Peyer's patch (tissue), 4 donors: Measurements from ENCODE around the gene PRIM1. TPM values are rescaled to one million over a fixed set of nuclear protein-coding genes. Genes with fewer than 3 reads are reported as not detected.

Experiments used
- DNase-seq, 3 donors: peaks; one replicate each; pipeline ENCODE4 v3.0.0-alpha.2; 2017 to 2019
- H3K27ac ChIP-seq, 4 donors: fragments of 200-600 bp; sonication (generic); one replicate each; pipeline ENCODE4 v1.5.1; 2016 to 2019
- H3K27me3 ChIP-seq, 2 donors: fragments of 200-600 bp; sonication (generic); one replicate each; pipeline ENCODE4 v1.5.1; 2019
- H3K36me3 ChIP-seq, 3 donors: fragments of 200-600 bp; sonication (generic); one replicate each; pipeline ENCODE4 v1.5.1; 2016 to 2019
- H3K4me1 ChIP-seq, 4 donors: fragments of 200-600 bp; sonication (generic); one replicate each; pipeline ENCODE4 v1.5.1; 2016 to 2019
- H3K4me3 ChIP-seq, 4 donors: fragments of 200-600 bp; sonication (generic); 1 replicate in 3 of 4; 2 replicates in 1 of 4; pipeline ENCODE4 v1.5.1; 2016 to 2019; ENCODE audit warnings: mild to moderate bottlenecking in 1 of 4
- H3K9me3 ChIP-seq, 4 donors: fragments of 200-600 bp; sonication (generic); one replicate each; pipeline ENCODE4 v1.5.1; 2016 to 2019; ENCODE audit warnings: mild to moderate bottlenecking in 1 of 4
- POLR2A ChIP-seq, 2 donors: fragments of 450-650 bp; IDR thresholded peaks; one replicate each; pipeline ENCODE4 v1.5.1; 2017; ENCODE audit warnings: antibody characterized with exemption in 2 of 2, mild to moderate bottlenecking in 2 of 2, moderate library complexity in 2 of 2
- total RNA-seq, 4 donors: library from RNA; depleted of rRNA; stranded (reverse); fragments of >200 nt; gene quantifications; one replicate each; pipeline ENCODE4 v1.1.0, GENCODE V29; 2016
- TF ChIP-seq, protein P1 (sequence below), 6 experiments: fragments of 450-650 bp in 4 of 6; fragments of 200-600 bp in 2 of 6; sonication (generic) in 1 of 6; IDR thresholded peaks; one replicate each; pipeline ENCODE4 v1.5.1; 2017 to 2019; ENCODE audit warnings: antibody characterized with exemption in 6 of 6, mild to moderate bottlenecking in 3 of 6, moderate library complexity in 1 of 6

The PRIM1 gene
- total RNA-seq, 4 donors from 2014 or later, result 3.4 to 38.0 (median 5.7) TPM

DNA sequence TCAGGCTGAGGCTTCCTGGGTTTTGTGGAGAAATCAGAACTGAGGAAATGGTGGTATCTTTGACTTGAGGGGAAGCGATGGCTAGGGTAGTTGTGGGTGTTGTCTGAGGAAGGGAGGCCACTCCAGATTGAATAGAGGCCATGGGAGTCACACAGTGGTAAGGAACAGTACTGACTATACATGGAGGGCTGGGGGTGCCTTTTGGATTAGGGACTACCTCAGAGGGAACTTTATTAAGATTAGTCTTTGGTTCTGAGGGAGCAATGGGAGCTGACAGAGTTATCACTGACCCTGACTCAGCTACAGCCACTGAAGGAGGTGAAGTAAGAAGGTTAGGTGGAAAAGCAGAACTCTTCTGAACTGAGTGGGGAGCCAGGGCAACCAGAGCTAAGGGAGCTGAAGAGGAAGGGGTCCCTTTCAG is 31.4 kb downstream of the PRIM1 start:
- no peak for DNase-seq
- Histone ChIP-seq H3K27ac (peak overlapping the region in 1 of 4 donors; percentile 13), H3K4me3 (no peak overlapping the region), H3K4me1 (peaks cover 0 to 74% (median 36%) of the 10 kb centered on the region in 4 donors), H3K27me3 (no peaks in the 10 kb centered on the region), H3K9me3 (no peaks in the 10 kb centered on the region), H3K36me3 (peaks cover 0 to 56% (median 0%) of the 10 kb centered on the region in 3 donors)
- TF ChIP-seq, protein P1, sequence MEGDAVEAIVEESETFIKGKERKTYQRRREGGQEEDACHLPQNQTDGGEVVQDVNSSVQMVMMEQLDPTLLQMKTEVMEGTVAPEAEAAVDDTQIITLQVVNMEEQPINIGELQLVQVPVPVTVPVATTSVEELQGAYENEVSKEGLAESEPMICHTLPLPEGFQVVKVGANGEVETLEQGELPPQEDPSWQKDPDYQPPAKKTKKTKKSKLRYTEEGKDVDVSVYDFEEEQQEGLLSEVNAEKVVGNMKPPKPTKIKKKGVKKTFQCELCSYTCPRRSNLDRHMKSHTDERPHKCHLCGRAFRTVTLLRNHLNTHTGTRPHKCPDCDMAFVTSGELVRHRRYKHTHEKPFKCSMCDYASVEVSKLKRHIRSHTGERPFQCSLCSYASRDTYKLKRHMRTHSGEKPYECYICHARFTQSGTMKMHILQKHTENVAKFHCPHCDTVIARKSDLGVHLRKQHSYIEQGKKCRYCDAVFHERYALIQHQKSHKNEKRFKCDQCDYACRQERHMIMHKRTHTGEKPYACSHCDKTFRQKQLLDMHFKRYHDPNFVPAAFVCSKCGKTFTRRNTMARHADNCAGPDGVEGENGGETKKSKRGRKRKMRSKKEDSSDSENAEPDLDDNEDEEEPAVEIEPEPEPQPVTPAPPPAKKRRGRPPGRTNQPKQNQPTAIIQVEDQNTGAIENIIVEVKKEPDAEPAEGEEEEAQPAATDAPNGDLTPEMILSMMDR (IDR thresholded peaks at IDR 0.05), result no peak
- TF ChIP-seq POLR2A (IDR thresholded peaks at IDR 0.05), result no peak

DNA sequence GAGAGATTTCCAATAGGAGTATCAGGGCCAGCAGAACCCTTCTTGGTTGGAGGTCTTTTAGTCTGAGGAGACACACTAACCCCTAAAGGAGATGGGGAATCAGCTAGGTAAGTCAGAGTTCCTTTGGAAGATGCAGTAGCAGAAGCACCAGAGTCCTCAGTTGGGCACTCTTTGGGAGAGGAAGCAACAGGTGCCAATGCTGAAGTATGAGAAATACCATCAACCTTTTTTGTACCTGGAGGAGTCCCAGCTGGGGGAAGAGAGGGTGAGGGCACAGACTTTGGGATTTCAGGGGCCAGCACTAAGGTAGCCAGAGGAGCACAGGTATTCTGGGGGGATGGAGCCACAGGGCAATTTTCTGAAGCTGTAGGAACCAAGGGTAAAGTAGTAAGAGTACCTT is 33.1 kb downstream of the PRIM1 start:
- H3K4me3 ChIP-seq, result no peak overlapping the region
- no peak for DNase-seq
- peaks cover 0 to 73% (median 0%) of the 10 kb centered on the region in 3 donors for H3K36me3 ChIP-seq
- H3K9me3 ChIP-seq, result no peaks in the 10 kb centered on the region
- H3K27me3 ChIP-seq, result no peaks in the 10 kb centered on the region
- H3K27ac ChIP-seq, result no peak overlapping the region
- H3K4me1 ChIP-seq, result peaks cover 0 to 74% (median 35%) of the 10 kb centered on the region in 4 donors
- TF ChIP-seq, protein P1 (IDR thresholded peaks at IDR 0.05), result no peak
- TF ChIP-seq POLR2A (IDR thresholded peaks at IDR 0.05), result no peak

DNA sequence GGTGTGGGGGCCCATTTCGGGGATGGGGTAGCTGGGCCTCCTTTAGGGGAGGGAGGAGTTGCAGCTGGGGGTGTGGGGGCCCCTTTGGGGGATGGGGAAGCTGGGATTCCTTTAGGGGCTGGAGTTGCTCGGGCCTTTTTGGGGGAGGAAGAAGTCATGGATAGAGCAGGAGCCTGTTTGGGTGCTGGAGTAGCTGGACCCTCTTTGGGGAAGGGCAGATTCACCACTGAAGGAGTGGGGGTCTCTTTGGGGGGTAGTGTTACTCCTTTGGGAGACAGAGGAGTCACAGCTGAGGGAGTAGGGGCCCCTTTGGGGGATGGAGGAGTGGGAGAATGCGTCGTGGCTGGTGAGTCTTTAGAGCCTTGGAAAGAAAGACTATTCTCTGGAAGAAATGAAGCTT is 33.5 kb downstream of the PRIM1 start:
- H3K27me3 ChIP-seq, result no peaks in the 10 kb centered on the region
- no peak overlapping the region for H3K27ac ChIP-seq
- TF ChIP-seq POLR2A (IDR thresholded peaks at IDR 0.05), result no peak
- TF ChIP-seq, protein P1 (IDR thresholded peaks at IDR 0.05), result no peak
- H3K9me3 ChIP-seq, result no peaks in the 10 kb centered on the region
- no peak overlapping the region for H3K4me3 ChIP-seq
- H3K36me3 ChIP-seq, result peaks cover 0 to 77% (median 3%) of the 10 kb centered on the region in 3 donors
- DNase-seq, result no peak
- peaks cover 0 to 70% (median 32%) of the 10 kb centered on the region in 4 donors for H3K4me1 ChIP-seq

DNA sequence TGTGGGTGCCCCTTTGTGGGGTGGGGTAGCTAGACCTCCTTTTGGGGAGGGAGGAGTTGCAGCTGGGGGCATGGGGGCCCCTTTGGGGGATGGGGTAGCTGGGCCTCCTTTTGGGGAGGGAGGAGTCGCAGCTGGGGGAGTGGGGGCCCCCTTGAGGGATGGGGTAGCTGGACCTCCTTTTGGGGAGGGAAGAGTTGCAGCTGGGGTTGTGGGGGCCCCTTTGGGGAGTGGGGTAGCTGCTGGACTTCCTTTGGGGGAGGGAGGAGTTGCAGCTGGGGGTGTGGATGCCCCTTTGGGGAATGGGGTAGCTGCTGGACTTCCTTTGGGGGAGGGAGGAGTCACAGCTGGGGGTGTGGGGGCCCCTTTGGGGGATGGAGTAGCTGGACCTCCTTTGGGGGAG is 34.0 kb downstream of the PRIM1 start:
- Histone ChIP-seq H3K27ac (no peak overlapping the region), H3K36me3 (peaks cover 0 to 82% (median 4%) of the 10 kb centered on the region in 3 donors), H3K4me3 (no peak overlapping the region), H3K27me3 (no peaks in the 10 kb centered on the region), H3K4me1 (peaks cover 0 to 65% (median 28%) of the 10 kb centered on the region in 4 donors), H3K9me3 (no peaks in the 10 kb centered on the region)
- no peak for TF ChIP-seq POLR2A (IDR thresholded peaks at IDR 0.05)
- TF ChIP-seq, protein P1 (IDR thresholded peaks at IDR 0.05), result no peak
- no peak for DNase-seq

DNA sequence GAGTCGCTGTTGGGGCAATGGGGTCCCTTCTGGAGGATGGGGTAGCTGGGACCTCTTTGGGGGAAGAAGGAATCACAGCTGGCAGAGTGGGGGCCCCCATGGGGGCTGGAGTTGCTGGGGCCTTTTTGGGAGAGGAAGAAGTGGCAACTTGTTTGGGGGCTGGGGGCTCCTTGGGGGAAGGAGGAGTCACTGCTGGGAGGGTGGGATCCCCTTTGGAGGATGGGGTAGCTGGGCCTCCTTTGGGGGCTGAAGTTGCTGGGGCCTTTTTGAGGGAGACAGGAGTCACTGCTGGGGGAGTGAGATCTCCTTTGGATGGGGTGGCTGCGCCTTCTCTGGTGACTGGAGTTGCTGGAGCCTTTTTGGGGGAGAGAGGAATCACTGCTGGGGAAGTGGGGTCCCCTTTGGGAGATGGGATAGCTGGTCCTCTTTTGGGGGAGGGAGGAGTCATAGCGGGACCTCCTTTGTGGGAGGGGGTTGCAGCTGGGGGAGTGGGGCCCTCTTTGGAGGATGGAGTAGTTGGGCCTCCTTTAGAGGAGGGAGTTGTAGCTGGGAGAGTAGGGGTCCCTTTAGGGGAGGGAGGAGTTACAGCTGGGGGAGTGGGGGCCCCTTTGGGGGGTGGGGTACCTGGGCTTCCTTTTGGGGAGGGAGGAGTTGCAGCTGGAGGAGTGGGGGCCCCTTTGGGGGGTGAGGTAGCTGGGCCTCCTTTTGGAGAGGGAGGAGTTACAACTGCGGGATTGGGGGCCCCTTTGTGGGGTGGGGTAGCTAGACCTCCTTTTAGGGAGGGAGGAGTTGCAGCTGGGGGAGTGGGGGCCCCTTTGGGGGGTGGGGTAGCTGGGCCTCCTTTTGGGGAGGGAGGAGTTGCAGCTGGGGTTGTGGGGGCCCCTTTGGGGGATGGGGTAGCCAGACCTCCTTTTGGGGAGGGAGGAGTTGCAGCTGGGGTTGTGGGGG is 34.9 kb downstream of the PRIM1 start:
- Histone ChIP-seq H3K9me3 (no peaks in the 10 kb centered on the region), H3K27me3 (no peaks in the 10 kb centered on the region), H3K4me3 (no peak overlapping the region), H3K4me1 (peaks cover 0 to 56% (median 23%) of the 10 kb centered on the region in 4 donors), H3K36me3 (peaks cover 0 to 87% (median 4%) of the 10 kb centered on the region in 3 donors), H3K27ac (no peak overlapping the region)
- peak in 1 of 3 donors; percentile 34 for DNase-seq
- TF ChIP-seq, protein P1 (IDR thresholded peaks at IDR 0.05), result no peak
- no peak for TF ChIP-seq POLR2A (IDR thresholded peaks at IDR 0.05)
